ENCODE measurements around the gene ST6GALNAC3. TPM values are rescaled to one million over a fixed set of nuclear protein-coding genes. Genes with fewer than 3 reads are reported as not detected.

The ST6GALNAC3 gene
- total and polyA plus RNA-seq, 2 donors from 2014 or later = 8.8 to 15.8 TPM

DNA sequence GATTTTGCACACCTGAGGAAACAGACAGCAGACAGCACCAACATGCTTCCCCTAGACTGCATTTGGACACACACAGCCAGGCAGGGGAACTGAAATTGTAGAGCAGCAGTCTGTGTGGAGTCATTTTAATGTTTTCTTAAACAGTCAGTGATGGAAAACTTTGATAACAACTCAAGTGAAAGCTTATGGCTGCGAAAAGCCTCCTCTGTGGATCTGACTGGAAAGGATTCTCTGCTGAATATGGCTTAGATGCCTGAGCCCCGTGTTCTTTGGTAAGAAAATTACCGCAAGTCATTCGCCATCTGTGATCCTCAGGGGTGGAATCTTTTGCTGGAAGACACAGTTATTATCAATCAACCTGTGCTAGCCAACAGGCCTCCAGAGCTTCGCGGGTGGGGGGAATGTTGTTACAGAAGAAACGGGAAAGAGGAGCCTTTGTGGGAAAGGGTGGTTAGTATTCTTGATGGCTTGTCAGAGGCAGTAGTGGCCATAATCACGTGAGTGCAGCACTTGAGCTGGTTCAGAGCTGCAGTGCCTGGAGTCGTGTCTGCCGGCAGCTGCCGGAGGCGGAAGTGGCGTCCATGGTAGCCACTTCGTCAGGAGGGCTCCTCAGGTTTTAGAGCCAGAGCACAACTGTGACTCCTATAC is 204.7 kb downstream of the ST6GALNAC3 start:
- H3K36me3 ChIP-seq (ENCODE audit: control insufficient read depth in 2 of 3, insufficient read depth in 3 of 3, low read length in 3 of 3) = no peaks in the 10 kb centered on the region
- peak in 4 of 5 donors; percentile 43 to 68 (median 60) for DNase-seq
- H3K4me3 ChIP-seq (ENCODE audit: low read length in 3 of 3) = peak overlapping the region; percentile 43 to 62 (median 51)
- H3K27me3 ChIP-seq (ENCODE audit: control insufficient read depth, insufficient read depth, low read length) = no peaks in the 10 kb centered on the region
- TF ChIP-seq, protein P1, sequence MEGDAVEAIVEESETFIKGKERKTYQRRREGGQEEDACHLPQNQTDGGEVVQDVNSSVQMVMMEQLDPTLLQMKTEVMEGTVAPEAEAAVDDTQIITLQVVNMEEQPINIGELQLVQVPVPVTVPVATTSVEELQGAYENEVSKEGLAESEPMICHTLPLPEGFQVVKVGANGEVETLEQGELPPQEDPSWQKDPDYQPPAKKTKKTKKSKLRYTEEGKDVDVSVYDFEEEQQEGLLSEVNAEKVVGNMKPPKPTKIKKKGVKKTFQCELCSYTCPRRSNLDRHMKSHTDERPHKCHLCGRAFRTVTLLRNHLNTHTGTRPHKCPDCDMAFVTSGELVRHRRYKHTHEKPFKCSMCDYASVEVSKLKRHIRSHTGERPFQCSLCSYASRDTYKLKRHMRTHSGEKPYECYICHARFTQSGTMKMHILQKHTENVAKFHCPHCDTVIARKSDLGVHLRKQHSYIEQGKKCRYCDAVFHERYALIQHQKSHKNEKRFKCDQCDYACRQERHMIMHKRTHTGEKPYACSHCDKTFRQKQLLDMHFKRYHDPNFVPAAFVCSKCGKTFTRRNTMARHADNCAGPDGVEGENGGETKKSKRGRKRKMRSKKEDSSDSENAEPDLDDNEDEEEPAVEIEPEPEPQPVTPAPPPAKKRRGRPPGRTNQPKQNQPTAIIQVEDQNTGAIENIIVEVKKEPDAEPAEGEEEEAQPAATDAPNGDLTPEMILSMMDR (IDR thresholded peaks at IDR 0.05; ENCODE audit: borderline replicate concordance, extremely low read depth, insufficient read depth) = no peak
- H3K27ac ChIP-seq (ENCODE audit: low read depth in 2 of 2, low read length in 2 of 2) = peak overlapping the region; percentile 20 to 32
- no peak for FAIRE-seq
- H3K9ac ChIP-seq (ENCODE audit: low read length in 3 of 3) = peak overlapping the region in 1 of 3 donors; percentile 24
- H3K9me3 ChIP-seq (ENCODE audit: control insufficient read depth in 2 of 3, insufficient read depth in 1 of 3, low read length in 3 of 3) = no peaks in the 10 kb centered on the region
- intact Hi-C loops (cut with DNase I) = no loop called here
- H3K4me1 ChIP-seq (ENCODE audit: control insufficient read depth in 2 of 3, insufficient read depth in 2 of 3, low read depth in 1 of 3, low read length in 3 of 3) = peaks cover 0 to 2% (median 0%) of the 10 kb centered on the region in 3 donors

DNA sequence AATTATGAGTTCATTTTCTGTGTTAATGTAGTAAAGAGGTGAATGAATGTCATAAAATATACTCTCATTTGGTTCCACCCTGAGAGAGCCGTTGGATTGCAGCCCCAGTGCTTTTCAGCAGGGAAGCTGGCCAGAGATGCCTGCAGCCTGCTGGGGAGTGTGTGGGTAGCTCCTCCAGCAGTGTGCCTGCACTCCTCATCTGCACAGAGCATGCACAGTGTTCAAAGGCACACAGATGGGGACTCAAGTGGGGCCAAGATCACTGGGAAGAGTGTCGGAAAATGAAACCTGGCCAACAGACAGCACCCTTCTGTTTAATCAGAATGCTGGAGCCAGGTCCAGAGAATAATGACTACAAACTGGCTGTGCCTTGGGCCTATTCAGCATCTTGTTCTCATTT is 206.8 kb downstream of the ST6GALNAC3 start:
- no peak for FAIRE-seq
- Histone ChIP-seq H3K27me3 (ENCODE audit: control insufficient read depth, insufficient read depth, low read length) (no peaks in the 10 kb centered on the region), H3K4me3 (ENCODE audit: low read length in 3 of 3) (no peak overlapping the region), H3K36me3 (ENCODE audit: control insufficient read depth in 2 of 3, insufficient read depth in 3 of 3, low read length in 3 of 3) (no peaks in the 10 kb centered on the region), H3K4me1 (ENCODE audit: control insufficient read depth in 2 of 3, insufficient read depth in 2 of 3, low read depth in 1 of 3, low read length in 3 of 3) (peaks cover 0 to 2% (median 0%) of the 10 kb centered on the region in 3 donors), H3K9me3 (ENCODE audit: control insufficient read depth in 2 of 3, insufficient read depth in 1 of 3, low read length in 3 of 3) (no peaks in the 10 kb centered on the region), H3K9ac (ENCODE audit: low read length in 3 of 3) (no peak overlapping the region), H3K27ac (ENCODE audit: low read depth in 2 of 2, low read length in 2 of 2) (no peak overlapping the region)
- intact Hi-C loops (cut with DNase I) = no loop called here
- TF ChIP-seq, protein P1 (IDR thresholded peaks at IDR 0.05; ENCODE audit: borderline replicate concordance, extremely low read depth, insufficient read depth) = no peak
- DNase-seq = no peak

DNA sequence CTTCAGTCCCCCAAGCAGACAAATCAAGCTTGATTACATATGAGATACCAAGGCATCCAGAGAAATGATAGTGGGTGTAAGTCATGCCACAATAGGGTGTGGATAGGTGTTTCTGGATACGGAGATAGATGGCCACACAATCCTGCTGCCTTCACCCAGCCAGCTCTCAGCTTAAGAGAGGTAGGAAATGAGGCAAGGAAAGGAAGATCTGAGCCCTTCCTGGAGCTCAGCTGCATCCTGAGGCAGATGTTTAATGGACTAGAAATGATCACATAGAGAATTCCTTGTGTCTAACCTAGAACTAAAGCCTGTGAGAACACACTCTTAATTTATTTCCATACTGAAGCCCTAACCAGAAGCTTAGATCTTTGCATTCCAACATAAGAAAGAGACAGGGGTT is 210.3 kb downstream of the ST6GALNAC3 start:
- FAIRE-seq = no peak
- TF ChIP-seq, protein P1 (IDR thresholded peaks at IDR 0.05; ENCODE audit: borderline replicate concordance, extremely low read depth, insufficient read depth) = no peak
- no peak for DNase-seq
- Histone ChIP-seq H3K36me3 (ENCODE audit: control insufficient read depth in 2 of 3, insufficient read depth in 3 of 3, low read length in 3 of 3) (no peaks in the 10 kb centered on the region), H3K9me3 (ENCODE audit: control insufficient read depth in 2 of 3, insufficient read depth in 1 of 3, low read length in 3 of 3) (no peaks in the 10 kb centered on the region), H3K27ac (ENCODE audit: low read depth in 2 of 2, low read length in 2 of 2) (no peak overlapping the region), H3K4me3 (ENCODE audit: low read length in 3 of 3) (no peak overlapping the region), H3K9ac (ENCODE audit: low read length in 3 of 3) (no peak overlapping the region), H3K27me3 (ENCODE audit: control insufficient read depth, insufficient read depth, low read length) (no peaks in the 10 kb centered on the region), H3K4me1 (ENCODE audit: control insufficient read depth in 2 of 3, insufficient read depth in 2 of 3, low read depth in 1 of 3, low read length in 3 of 3) (no peaks in the 10 kb centered on the region)
- intact Hi-C loops (cut with DNase I) = no loop called here

Measured in kidney (tissue), 14 donors.